Stimulated activated naive CD4-positive, alpha-beta T cell treated with Interleukin-2 at 50 U/mL for 16 hours (primary cell): ENCODE data around the gene OSCP1.

Experiments
- DNase-seq: peaks from one replicate; lab custom pipeline; 2025; lab: John Stamatoyannopoulos, UW

OSCP1 gene

DNA sequence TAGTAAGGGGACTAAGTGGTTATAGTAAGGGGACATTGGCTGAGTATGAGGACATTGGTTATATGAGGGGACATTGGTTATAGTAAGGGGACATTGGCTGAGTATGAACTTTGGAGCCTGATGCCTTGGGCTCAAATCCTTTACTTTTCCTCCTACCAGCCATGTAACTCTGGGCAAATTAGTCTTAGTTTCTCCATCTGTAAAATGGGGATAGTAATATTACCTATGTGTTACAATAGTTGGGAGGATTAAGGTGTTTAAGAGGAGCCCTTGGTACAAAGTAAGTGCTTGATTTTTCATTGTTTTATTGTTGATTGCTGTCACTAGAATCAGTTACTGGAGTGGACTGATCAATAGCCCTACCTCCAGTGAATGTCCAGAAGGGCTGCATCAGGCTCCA lies 2.8 kb downstream of the OSCP1 start:
- no peak for DNase-seq

DNA sequence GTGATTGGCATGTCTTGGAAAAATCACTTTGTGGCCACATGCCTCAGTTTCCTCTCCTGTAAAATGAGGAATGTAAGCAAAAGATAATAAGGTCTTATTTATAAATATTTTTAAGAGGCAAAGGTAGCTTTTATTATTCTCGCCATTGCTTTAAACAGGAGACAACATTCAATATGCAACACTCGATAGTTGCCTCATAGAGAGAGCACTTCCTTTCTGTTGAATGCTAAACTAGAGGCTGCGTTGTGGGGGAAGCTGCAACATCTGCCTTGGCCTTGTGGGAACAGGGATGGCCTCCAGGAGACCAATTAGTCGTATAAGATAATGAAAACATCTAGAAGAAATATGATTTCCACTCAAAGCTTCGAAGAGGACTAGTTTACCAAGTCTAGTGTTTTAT lies 3.5 kb downstream of the OSCP1 start:
- no peak for DNase-seq

DNA sequence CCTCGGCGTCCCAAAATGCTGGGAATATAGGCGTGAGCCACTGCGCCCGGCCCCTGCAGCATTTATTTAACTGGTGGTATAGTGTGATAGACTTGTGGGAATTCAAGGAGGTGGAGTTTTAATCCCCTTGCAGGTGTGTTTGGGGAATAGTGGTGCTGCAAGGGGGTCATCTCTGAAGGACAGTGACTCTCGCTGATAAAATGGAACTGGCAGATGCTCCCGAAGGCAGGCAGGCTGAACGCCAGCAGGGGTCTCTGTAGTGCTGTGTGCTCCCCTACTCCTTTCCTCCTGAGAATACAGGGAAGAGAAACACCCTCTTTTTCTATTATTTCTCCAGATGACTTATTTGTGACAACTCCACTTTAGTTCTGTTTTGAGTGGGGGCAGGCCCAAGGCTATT lies 4.0 kb downstream of the OSCP1 start:
- no peak for DNase-seq

DNA sequence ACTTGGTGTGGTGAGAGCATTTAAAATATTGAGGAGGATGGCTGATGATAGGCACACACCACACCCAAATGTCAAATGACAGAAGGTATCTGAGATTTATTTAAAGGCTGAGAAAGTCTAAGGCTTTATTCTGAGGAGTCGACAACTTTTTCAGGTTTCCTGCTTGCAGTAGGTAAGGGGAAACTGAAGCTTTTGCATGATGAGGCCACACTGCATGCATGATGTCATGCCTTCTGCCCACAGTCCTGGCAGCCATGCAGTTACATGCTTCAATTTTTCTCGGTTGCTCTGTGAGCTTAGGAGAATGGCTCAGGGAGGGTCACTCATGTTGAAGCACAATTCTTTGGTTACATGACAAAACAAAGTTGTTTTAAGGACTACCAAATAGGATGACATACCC lies 7.0 kb downstream of the OSCP1 start:
- no peak for DNase-seq

DNA sequence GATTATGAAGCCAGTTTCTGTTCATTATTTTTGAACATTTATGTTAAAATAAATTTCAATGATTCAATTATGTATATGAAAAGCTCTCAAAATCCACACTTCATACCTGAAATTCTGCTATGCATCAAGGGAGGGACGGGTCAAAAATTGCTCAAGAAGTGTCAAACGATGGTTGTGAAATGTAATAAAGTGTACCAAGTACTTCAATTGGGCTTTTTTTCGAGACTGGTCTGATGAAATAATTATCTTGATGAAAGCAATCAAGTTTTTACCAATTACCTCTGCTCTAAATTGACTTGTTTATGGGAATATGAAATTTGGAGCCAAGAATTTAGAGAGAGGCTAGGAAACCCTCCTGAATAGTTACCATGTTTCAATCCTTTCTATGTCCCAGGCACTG lies 7.9 kb downstream of the OSCP1 start:
- DNase-seq, result no peak

DNA sequence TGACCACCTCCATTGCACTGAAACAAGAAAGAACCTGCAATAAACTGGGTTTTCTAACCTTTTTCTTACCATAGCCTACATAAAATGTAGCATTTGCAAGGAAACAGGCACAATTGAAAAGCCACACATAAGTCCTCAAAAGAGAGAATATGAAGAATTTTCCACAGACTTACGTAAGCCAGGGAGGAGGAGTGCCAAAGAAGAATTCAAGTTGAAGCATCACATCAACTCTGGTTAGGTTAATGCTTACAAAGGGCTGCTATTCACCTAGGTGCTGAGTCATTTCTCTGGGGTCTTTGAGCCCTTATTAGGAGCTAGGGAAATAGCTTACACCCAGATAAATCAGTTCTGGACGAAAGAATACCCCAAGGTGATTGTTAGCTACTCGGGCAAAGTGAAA lies 9.6 kb downstream of the OSCP1 start:
- no peak for DNase-seq

DNA sequence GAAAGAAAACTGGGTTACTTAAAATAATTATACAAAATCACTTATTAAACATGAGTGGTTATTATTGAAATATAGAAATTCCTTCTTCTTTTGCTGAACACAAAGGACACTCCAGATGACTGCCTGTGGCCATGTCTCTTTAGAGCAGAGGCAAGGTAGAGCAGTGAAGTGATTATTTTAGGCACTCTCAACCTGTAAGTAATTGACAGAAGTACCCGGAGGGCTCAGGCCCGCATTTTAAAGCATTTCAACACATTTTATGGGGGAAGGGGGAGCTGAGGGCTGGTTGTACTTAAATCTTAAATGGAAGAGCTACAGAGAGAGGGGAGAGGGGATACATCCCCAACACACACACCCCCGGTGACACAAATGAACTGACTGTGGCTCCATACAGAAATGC lies 10.2 kb downstream of the OSCP1 start:
- DNase-seq, result no peak

DNA sequence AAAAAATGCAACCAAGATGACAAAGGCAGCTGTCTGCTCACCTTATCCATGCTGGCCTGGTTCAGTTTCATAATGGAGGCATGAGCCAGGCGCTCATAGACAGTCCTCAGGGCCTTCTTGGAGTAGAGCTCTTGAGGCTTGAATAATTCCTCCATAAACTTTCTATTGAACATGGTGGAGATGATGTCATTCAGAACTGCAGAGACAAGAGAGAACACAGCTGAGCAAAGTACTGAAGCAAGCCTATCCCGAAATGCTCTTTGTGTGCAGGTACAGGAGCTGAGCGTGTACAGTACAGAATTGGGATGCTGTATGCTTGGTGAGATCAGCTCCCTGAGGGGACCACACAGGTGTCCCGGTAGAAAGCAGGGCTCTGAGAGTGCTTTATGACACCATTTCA lies 11.5 kb downstream of the OSCP1 start:
- DNase-seq, result no peak

DNA sequence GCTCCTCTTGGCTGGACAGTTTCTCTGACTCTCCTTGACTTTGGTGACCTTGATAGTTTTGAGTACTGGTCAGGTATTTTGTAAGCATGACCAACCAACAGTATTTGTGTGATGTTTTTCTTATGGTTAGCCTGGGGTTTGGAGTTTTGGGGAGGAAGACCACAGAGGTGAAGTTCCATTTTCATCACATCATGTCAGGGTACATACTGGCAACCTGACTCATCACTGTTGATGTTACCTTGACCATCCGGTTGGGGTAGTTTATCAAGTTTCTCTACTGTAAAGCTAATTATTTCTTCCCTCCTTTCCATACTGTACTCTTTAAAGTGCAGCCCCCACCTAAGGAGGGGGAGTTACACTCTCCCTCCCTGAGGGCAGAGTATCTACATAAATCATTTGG lies 13.4 kb downstream of the OSCP1 start:
- no peak for DNase-seq

DNA sequence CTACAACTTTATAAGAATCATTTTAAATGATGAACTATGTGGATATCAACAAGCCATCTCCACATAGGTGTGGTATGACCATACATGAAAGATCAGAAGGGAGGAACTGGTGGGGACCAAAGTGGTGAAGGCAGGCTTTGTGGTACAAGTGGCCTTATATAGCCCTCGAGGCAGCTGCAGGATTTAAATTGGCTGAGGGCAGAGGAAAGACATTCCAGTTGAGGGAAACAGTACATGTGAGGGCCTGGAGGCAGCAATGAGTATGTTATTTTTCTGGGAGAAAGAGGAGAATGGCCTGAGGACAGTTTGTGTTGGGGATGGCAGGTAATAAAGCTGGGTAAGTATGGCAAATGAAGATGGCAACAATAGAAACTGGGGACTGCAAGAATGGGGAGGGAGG lies 17.1 kb downstream of the OSCP1 start:
- DNase-seq, result no peak

DNA sequence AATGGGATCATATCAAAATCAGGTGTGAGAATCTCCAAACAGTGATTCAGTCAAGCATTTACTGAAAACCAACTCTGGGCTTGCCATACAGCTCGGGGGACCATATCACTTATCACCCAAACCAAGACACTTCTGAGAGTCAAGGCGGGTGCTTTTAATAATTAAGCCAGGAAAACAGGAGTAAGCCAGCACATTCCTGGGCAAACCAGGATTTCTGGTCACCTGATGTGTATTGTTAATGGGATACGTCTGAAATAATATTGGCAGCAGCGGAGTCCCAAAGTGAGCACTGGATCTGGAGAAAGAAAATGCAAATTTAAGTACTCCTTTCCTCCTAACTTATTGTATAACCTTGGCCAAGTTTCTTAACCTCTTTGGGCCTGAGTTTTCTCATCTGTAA lies 17.6 kb downstream of the OSCP1 start:
- DNase-seq, result no peak

DNA sequence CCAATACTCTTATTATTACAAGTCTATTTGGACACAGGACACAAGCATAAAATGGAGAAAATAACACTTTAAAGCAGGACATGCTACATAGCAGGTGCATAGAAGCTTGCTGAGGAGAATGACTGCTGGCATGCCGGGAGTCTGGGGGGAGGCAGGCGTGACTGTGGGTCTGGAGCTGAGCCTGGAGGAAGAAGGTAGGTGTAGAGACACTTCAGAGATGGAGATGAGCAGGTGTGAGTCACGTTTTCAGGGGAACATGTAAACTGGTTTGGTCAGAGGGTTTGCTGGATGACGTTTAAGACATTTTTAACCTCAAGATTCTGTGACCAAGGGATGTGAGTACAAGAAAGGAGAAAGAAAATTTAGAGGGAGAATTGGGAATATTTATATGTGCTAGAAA lies 24.5 kb downstream of the OSCP1 start:
- DNase-seq, result no peak

DNA sequence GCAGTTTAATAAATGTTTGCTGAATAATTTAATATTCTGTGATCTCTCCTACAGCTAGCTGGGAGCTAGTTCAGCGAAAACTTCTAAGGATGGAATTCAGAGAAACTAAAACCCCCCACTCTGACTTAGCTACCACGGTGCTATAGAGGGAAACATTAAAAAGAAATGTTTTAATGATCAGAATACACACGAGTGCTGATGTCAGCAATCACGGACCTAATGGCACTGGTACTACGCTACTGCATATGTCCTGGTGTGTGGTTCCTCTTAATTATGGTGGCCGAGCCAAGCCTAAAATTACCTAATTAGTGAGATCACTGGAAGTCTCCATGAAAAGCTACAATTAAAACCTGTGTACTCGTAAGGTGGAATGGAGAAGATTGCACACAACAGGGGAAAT lies 28.6 kb downstream of the OSCP1 start:
- no peak for DNase-seq

DNA sequence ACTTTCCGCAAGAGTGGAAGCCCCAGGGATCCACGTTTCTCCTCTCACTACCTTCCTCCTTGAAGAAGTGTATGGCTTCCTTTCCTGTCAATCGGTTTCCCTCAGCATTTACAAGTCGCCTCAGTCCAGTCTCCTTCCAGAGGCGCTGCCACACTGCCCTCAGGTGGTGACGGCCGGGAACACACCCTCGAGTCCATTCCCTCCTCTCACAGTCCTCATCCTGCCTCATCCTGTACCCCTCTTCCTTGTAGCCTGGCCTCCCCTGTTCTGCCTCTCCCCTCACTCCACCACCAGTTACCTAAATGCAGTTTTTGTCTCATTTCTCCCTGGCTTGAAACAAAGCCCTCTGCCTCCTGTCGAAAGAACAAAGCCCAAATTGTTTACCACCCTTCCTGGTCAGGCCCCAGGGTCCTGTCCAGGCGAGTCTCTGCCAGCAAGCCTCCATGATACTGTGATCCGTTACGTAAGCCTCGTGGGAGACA lies 29.4 kb downstream of the OSCP1 start:
- peak; percentile 81 for DNase-seq

DNA sequence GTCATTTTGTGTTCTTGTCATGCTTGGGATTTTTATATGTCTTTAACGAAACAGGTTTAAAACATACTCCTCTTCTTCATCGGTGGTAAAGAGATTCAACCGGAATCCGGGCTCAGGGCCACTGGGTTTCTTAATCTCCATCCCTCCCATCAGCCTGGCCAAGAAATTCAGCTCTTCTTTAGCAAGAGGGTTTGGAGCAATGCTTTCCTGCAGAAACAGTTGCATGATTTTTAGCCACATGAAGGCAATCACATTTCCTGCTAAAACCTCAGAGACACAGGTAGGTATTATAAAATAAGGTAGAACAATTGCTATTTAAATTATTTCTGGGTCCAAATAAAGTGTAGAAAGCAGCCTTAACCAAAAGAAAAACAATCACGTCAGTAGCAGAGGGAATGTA lies 29.8 kb downstream of the OSCP1 start:
- no peak for DNase-seq

DNA sequence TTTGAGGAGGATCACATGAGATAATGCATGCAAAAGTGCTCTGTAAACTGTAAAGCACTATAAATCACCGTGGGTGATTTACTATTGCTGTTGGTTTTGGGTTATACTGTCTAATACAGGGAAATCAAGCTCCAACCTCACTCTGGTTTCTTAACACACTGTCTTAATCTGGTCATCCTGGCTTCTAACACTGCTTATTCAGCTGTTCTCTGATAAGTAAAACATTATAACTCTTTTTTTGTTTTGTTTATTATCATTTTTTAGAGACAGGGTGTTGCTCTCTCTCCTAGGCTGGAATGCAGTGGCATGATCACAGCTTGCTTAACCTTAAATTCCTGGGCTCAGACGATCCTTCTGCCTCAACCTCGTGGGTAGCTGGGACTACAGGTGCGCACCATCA lies 30.7 kb downstream of the OSCP1 start:
- no peak for DNase-seq

DNA sequence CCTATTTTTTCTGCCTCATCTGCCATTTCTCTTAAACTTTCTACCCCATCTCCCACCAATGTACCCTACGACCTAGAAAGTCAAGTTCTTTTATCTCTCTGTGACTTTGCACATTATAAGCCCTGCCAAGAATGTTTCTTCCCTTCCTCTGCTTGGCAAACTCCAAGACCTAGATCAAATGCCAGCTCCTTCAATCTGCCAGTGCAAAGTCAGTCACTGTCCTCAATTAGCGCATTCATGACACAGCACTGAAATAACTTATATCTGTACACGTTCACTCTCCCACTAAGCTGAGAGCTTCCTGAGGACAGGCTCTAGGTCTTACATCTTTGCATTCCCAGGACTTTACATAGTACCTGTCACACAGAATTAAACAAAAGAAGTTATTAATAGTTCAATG lies 31.1 kb downstream of the OSCP1 start:
- no peak for DNase-seq

DNA sequence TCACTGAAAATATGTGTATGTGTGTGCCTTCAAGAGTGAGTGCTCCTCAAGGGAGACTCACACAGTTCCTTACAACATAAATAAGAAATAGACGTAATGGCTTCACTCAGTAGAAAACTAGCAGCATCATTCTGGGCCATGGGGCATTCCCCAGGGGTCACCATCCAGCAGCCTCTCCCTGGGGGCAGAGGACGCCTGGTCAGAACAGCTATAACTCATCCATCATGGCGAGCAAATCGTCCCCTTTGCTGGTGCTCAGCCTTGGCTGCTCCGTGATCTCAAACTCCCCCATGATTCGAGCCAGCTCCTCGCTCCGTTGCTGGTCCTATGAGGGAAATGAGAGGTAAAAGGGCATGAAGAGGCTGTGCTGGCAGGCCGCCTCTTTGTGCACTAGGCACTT lies 32.3 kb downstream of the OSCP1 start:
- no peak for DNase-seq

DNA sequence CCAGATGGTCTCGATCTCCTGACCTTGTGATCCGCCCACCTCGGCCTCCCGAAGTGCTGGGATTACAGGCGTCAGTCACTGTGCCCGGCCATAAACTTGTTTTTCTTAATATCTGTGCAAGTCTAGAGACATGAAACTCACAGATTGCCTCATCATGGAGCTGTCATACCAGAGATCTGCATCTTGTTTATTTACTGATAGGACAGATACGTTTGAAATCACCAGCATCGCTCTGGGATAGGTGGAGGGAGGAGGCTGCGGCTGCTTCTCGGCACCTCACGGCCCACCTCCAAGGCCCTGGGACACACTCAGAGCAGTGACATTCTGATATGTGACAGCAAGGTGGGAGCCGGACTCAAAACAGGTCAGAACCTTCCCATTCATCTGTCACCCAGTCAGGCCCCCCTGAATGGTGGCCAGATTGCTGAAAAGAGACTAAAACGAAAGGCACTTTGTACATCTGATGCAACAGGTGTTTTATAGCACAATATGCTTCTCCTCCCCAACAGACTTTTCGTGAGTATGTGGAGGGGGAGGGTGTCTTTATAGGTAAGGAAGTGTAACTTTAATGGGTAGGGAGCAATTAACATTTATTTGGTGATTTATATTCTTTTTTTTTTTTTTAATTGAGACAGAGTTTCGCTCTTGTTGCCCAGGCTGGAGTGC lies 34.5 kb downstream of the OSCP1 start:
- no peak for DNase-seq

DNA sequence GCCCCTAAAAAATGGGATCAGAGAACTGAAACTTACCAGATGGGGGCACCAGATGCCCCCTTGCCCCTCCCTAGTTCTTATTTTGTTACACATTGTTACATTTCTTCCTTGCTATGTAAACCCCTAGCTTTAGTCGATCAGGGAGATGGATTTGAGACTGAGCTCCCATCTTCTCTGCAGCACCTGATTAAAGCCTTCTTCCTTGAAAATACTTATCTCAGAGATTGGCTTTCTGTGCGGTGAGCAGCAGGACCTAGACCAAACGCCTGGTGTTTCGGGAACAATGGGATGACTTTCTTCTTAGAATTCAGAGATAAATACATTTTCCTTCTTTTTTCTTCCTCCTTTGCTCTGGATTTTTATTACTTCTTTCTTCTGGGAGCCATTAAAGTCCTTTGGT lies 35.9 kb downstream of the OSCP1 start:
- no peak for DNase-seq

DNA sequence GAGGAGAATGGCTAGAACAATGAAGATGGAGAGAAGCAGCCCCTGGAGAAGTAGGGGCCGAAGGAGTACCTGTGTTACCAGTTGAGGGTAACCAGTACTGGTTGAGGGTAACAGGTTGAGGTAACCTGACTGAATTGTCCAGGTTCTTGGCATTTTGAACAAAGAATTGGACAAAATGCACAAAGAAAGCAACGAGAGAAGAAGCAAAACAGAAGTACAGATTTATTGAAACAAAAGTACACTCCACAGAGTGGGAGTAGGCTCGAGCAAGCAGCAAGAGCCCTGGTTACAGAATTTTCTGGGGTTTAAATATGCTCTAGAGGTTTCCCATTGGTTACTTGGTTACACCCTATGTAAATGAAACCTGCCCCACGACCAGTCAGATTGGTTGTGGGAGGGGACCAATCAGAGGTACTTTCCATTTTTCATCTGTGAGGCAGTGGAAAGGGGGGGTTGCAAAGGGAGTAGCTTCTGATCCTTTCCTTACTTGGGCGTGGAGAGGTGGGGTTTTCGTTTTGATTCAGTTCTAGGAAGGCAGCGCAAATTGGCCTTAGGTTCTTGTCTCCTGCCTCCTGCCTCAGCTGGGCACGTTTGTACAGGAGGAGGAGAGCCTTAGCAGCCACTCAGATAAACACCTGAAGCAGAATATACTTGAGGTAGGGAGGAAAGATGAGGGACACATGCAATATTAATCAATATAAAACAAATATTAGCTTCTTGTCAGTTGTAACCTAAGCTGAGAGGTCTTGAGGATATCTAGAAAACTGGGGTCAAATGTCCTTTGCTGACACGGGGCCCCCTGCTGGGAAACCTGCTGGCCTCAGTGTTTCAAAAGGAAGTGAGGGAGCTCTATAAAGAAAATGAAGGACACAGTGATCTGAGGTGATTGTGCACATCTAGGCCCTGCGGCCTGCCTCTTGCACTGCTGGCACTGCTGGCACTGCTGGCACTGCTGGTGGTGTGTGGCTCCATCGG lies 38.3 kb downstream of the OSCP1 start:
- DNase-seq, result peak; percentile 21

DNA sequence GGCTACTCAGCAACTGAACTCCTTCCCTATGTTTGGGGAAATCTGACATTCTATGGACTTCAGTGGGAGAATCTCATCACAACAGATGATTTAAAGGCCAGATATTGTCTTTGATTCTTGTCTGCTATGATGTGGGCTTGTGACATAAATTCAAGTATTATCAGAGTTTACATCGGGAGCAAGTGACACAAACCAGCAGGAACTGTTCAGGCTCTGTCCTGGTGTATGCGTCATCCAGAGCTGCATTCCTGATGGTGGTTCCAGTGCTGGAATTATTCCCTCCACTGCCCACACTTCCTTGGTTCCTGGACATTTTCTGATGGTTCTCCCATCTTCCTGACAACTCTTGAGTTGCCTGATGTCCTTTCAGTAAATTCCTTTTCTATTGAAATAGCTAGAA lies 41.8 kb downstream of the OSCP1 start:
- no peak for DNase-seq

DNA sequence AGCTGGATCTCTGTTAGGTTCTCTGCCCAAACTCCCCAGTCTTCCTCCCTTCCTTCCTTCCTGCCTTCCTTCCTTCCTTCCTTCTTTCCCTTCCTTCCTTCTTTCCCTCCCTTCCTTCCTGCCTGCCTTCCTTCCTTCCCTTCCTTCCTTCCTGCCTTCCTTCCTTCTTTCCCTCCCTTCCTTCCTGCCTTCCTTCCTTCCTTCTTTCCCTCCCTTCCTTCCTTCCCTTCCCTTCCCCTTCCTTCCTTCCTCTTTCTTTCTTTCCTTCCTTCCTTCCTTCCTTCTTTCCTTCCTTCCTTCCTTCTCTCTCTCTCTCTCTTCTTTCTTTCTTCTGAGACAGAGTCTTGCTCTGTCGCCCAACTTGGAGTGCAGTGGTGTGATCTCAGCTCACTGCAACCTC lies 43.8 kb downstream of the OSCP1 start:
- no peak for DNase-seq

DNA sequence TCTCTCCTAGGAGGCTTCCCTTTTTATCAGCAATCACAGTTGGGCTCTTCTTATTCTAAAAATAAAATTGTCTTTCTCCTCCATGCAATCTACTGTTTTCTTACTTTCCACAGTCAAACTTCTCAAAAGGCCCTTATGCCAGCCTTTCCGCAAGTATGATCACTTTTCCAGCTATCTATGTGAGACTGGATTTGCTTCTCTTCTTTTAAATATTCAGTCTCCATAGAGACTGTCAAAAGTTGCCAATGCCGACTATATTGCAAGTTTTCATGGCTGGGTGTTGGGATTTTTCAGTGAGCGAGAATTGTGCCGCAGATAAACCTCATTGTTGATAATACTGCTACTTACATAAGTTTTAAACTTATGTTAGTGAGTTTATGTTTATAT lies 47.8 kb downstream of the OSCP1 start:
- no peak for DNase-seq
